CD4-positive, CD25-positive, alpha-beta regulatory T cell (primary cell): Measurements from ENCODE around the gene CENPF. TPM values are rescaled to one million over a fixed set of nuclear protein-coding genes. Genes with fewer than 3 reads are reported as not detected.
"Not testable (repeated sequence)": the region's sequence is repeated elsewhere in the genome, so short reads cannot be mapped to it uniquely, and the experiment has no call there.

ENCODE experiments used
- ATAC-seq, 2 donors: fragments of 150-1000 bp; cut with Tn5 transposase; one replicate each; pipeline ENCODE4 v1.10.0; 2021; ENCODE audit warnings: low read depth in 2 of 2, moderate number of reproducible peaks in 2 of 2, moderate library complexity in 1 of 2
- DNase-seq, 3 donors: peaks; one replicate each; pipeline versions ENCODE4 v3.0.0 to v3.0.0-alpha.2; 2012 to 2022; ENCODE audit warnings: mixed read lengths in 1 of 3
- H3K27ac ChIP-seq: one replicate; pipeline ENCODE4 v1.7.0; 2013; ENCODE audit warnings: mild to moderate bottlenecking, low read length; ENCODE audit not compliant: insufficient read depth, poor library complexity, severe bottlenecking
- H3K27me3 ChIP-seq: one replicate; pipeline ENCODE4 v1.7.0; 2013; ENCODE audit warnings: low read length; ENCODE audit not compliant: control insufficient read depth, insufficient read depth
- H3K36me3 ChIP-seq: one replicate; pipeline ENCODE4 v1.7.0; 2013; ENCODE audit warnings: mild to moderate bottlenecking, low read length, moderate library complexity; ENCODE audit not compliant: control insufficient read depth, insufficient read depth
- H3K4me1 ChIP-seq: 2 replicates; pipeline ENCODE4 v1.7.0; 2013; ENCODE audit warnings: mild to moderate bottlenecking, low read length; ENCODE audit not compliant: insufficient read depth, control insufficient read depth, poor library complexity, severe bottlenecking
- H3K4me3 ChIP-seq: one replicate; pipeline ENCODE4 v1.7.0; 2013; ENCODE audit warnings: low read depth, mild to moderate bottlenecking, low read length, moderate library complexity
- H3K9me3 ChIP-seq, 2 experiments: 1 replicate in 1 of 2; 2 replicates in 1 of 2; pipeline ENCODE4 v1.7.0; 2013; ENCODE audit warnings: low read length in 2 of 2, mild to moderate bottlenecking in 1 of 2, moderate library complexity in 1 of 2; ENCODE audit not compliant: control insufficient read depth in 2 of 2
- H3K27ac Mint-ChIP-seq, 3 donors: one replicate each; pipeline ENCODE4 v1.8.0; 2020 to 2022; ENCODE audit warnings: mild to moderate bottlenecking in 3 of 3, mixed read lengths in 3 of 3, moderate library complexity in 2 of 3
- H3K27me3 Mint-ChIP-seq: one replicate; pipeline ENCODE4 v1.8.0; 2022; ENCODE audit warnings: mild to moderate bottlenecking, mixed read lengths
- H3K36me3 Mint-ChIP-seq: one replicate; pipeline ENCODE4 v1.8.0; 2020; ENCODE audit warnings: mixed read lengths
- H3K4me1 Mint-ChIP-seq, 4 donors: one replicate each; pipeline ENCODE4 v1.8.0; 2020 to 2022; ENCODE audit warnings: mixed read lengths in 4 of 4, mild to moderate bottlenecking in 1 of 4
- H3K4me3 Mint-ChIP-seq, 4 donors: one replicate each; pipeline ENCODE4 v1.8.0; 2020 to 2022; ENCODE audit warnings: mild to moderate bottlenecking in 4 of 4, mixed read lengths in 4 of 4, moderate library complexity in 3 of 4
- H3K9me3 Mint-ChIP-seq, 7 donors: one replicate each; pipeline ENCODE4 v1.8.0; 2020 to 2022; ENCODE audit warnings: mixed read lengths in 7 of 7, mild to moderate bottlenecking in 3 of 7, moderate library complexity in 2 of 7
- polyA plus RNA-seq, 4 donors: library from polyadenylated mRNA; unstranded; fragments of 300-500 nt; fragmentation: Illumina TruSeq; gene quantifications; one replicate each; pipeline ENCODE4 v1.2.3, GENCODE V29; 2021
- total RNA-seq: library from RNA; stranded (reverse); gene quantifications from one replicate; pipeline ENCODE4 v1.2.3, GENCODE V29; 2022

CENPF gene
- total and polyA plus RNA-seq, 5 donors from 2014 or later: 0.75 to 7.9 (median 1.2) TPM

DNA sequence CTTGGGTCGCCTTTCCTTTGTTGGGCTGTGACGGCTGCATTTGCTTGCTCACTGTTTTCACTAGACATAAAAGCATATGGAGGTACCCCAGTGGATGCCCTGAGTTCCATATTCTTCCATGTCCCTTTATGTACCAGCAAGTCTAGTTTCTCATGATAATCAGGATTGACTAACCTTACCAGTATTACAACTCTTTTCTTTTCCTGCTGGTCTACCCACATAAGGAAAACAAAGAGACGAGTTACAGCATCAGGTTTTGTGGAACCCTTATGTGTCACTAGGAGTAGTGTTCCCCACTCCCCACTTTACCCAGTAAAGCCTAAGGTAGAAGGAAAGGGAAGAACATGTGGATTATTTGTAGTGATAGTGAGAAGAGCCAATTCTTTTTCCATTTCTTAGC is 16.4 kb upstream of the CENPF start:
- Histone ChIP-seq H3K4me1 (no peaks in the 10 kb centered on the region), H3K27me3 (peaks cover 8% of the 10 kb centered on the region), H3K4me3 (no peak overlapping the region), H3K27ac (no peak overlapping the region), H3K36me3 (no peaks in the 10 kb centered on the region), H3K9me3 (no peaks in the 10 kb centered on the region)
- DNase-seq (no peak), ATAC-seq (no peak)
- Mint-ChIP-seq H3K36me3 (no peaks in the 10 kb centered on the region), H3K27ac (no peak overlapping the region), H3K4me3 (no peak overlapping the region), H3K27me3 (peaks cover 28% of the 10 kb centered on the region), H3K9me3 (no peaks in the 10 kb centered on the region), H3K4me1 (no peaks in the 10 kb centered on the region)

GRCh38 chr1:214587165-214587564 is 15.8 kb upstream of the CENPF start:
- Mint-ChIP-seq H3K9me3 (no peaks in the 10 kb centered on the region), H3K4me3 (no peak overlapping the region), H3K27me3 (peaks cover 28% of the 10 kb centered on the region), H3K27ac (no peak overlapping the region), H3K36me3 (no peaks in the 10 kb centered on the region), H3K4me1 (no peaks in the 10 kb centered on the region)
- ATAC-seq (no peak), DNase-seq (no peak)
- peaks cover 8% of the 10 kb centered on the region for H3K27me3 ChIP-seq
- no peaks in the 10 kb centered on the region for H3K36me3 ChIP-seq
- no peaks in the 10 kb centered on the region for H3K9me3 ChIP-seq
- no peak overlapping the region for H3K4me3 ChIP-seq
- H3K27ac ChIP-seq: no peak overlapping the region
- no peaks in the 10 kb centered on the region for H3K4me1 ChIP-seq

- Mint-ChIP-seq H3K36me3 (no peaks in the 10 kb centered on the region), H3K4me3 (no peak overlapping the region), H3K27me3 (peaks cover 22% of the 10 kb centered on the region), H3K9me3 (no peaks in the 10 kb centered on the region), H3K27ac (no peak overlapping the region), H3K4me1 (no peaks in the 10 kb centered on the region)
- Histone ChIP-seq H3K27ac (no peak overlapping the region), H3K4me3 (no peak overlapping the region), H3K36me3 (no peaks in the 10 kb centered on the region), H3K27me3 (peaks cover 3% of the 10 kb centered on the region), H3K9me3 (no peaks in the 10 kb centered on the region), H3K4me1 (no peaks in the 10 kb centered on the region)
- ATAC-seq: no peak
- no peak for DNase-seq
These were observed 13.9 kb upstream of the CENPF start for GRCh38 chr1:214588963-214589597.

DNA sequence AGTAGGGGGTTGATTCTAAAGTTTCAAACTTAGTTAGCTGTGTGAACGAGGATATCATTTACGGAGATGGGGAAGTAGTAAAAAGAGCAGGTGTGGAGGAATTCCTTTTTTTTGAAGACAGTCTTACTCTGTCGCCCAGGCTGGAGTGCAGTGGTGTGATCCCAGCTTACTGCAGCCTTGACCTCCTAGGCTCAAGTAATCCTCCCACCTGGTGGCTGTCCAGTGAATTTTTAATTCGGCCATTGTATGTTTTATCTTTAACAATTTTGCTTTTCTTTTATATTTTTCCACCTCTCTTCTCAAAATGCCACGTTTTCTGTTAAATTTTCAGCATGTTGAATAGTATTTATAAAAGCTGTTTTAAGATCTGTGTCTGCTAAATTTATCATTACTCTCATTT is 12.3 kb upstream of the CENPF start:
- ATAC-seq (no peak), DNase-seq (no peak)
- no peak overlapping the region for H3K4me3 Mint-ChIP-seq
- H3K36me3 Mint-ChIP-seq: no peaks in the 10 kb centered on the region
- H3K4me1 Mint-ChIP-seq: no peaks in the 10 kb centered on the region
- peaks cover 19% of the 10 kb centered on the region for H3K27me3 Mint-ChIP-seq
- Histone ChIP-seq H3K36me3 (no peaks in the 10 kb centered on the region), H3K9me3 (no peaks in the 10 kb centered on the region), H3K27me3 (no peaks in the 10 kb centered on the region), H3K4me1 (no peaks in the 10 kb centered on the region), H3K27ac (no peak overlapping the region), H3K4me3 (no peak overlapping the region)
- no peaks in the 10 kb centered on the region for H3K9me3 Mint-ChIP-seq
- no peak overlapping the region for H3K27ac Mint-ChIP-seq

- H3K36me3 ChIP-seq, H3K4me1 ChIP-seq, H3K27ac Mint-ChIP-seq, H3K27ac ChIP-seq, H3K9me3 ChIP-seq, H3K4me3 Mint-ChIP-seq, H3K4me1 Mint-ChIP-seq, DNase-seq, H3K4me3 ChIP-seq, H3K27me3 ChIP-seq, H3K9me3 Mint-ChIP-seq, ATAC-seq, H3K36me3 Mint-ChIP-seq: not testable (repeated sequence)
- H3K27me3 Mint-ChIP-seq: peaks cover 14% of the 10 kb centered on the region
These were observed 11.1 kb upstream of the CENPF start for GRCh38 chr1:214591918-214592317.

DNA sequence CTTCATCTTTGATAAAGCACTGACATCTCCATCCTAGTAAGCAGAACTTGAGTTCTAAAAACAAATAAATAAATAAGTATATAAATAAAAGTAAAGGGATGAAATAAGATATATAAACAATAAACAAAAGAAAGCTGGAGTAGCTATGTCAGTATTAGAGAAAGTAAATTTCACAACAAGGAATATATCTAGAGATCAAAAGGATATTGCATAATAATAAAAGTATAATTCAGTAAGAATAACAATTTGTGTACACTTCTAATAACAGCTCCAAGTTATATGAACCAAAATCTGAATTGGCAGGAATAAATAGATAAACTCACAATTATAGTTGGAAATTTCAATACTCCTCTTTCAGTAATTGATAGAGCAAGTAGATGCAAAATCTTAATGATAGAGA is 9.8 kb upstream of the CENPF start:
- no peak for DNase-seq
- no peak overlapping the region for H3K27ac Mint-ChIP-seq
- no peaks in the 10 kb centered on the region for H3K4me1 ChIP-seq
- ATAC-seq: no peak
- H3K36me3 Mint-ChIP-seq: no peaks in the 10 kb centered on the region
- H3K27me3 ChIP-seq: no peaks in the 10 kb centered on the region
- no peak overlapping the region for H3K4me3 ChIP-seq
- H3K9me3 Mint-ChIP-seq: no peaks in the 10 kb centered on the region
- H3K27ac ChIP-seq: no peak overlapping the region
- H3K27me3 Mint-ChIP-seq: peaks cover 18% of the 10 kb centered on the region
- H3K9me3 ChIP-seq: no peaks in the 10 kb centered on the region
- no peaks in the 10 kb centered on the region for H3K4me1 Mint-ChIP-seq
- H3K4me3 Mint-ChIP-seq: no peak overlapping the region
- H3K36me3 ChIP-seq: no peaks in the 10 kb centered on the region

DNA sequence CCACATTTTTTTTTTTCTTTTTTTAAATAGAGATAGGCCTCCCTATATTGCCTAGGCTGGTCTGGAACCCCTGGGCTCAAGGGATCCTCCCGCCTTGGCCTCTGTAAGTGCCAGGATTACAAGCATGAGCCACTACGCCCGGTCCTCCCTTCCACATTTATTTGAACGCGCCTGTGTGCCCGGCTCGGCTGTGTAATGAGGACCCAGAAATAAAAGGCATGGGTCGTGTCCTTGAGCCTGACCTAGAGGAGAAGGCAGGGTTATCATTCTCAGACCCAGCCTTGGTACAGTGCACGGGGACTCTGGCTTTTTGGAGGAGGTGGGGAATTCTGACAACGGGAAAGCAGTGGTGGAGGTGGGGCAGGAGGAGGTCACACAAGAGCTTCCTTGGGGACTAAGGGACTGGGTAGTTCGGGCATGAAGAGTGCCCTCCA is 841 bp downstream of the CENPF start:
- no peak overlapping the region for H3K27ac ChIP-seq
- H3K4me3 ChIP-seq: peak overlapping the region; percentile 93
- peaks cover 20% of the 10 kb centered on the region for H3K4me1 ChIP-seq
- no peaks in the 10 kb centered on the region for H3K27me3 ChIP-seq
- ATAC-seq (no peak), DNase-seq (peak in 1 of 3 donors; percentile 21)
- H3K4me1 Mint-ChIP-seq: peaks cover 19 to 25% (median 21%) of the 10 kb centered on the region in 4 donors
- H3K27ac Mint-ChIP-seq: peak overlapping the region; percentile 80 to 92 (median 84)
- H3K9me3 Mint-ChIP-seq: peaks cover 0 to 3% (median 0%) of the 10 kb centered on the region in 7 donors
- peak overlapping the region; percentile 89 to 96 (median 96) for H3K4me3 Mint-ChIP-seq
- no peaks in the 10 kb centered on the region for H3K36me3 Mint-ChIP-seq
- H3K9me3 ChIP-seq: no peaks in the 10 kb centered on the region
- no peaks in the 10 kb centered on the region for H3K36me3 ChIP-seq
- H3K27me3 Mint-ChIP-seq: no peaks in the 10 kb centered on the region

DNA sequence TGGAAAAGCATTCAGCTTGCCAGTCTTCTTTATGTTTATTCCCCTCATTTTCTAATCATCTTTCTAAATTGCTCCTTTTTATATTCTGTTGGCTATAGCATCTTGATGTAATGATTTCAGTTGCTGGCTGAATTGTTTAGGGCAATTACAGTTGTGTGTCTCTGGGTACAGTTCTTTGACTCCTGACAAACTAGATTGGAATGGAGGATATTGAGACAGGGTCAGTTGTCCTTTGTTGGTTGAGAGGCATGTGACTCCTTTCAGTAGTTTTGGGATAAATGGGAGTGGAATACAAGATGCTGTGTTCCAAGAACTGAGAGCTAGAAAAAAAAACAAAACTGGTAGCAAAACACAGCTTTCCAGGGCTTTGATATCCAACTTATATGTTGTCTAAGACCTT is 1.5 kb downstream of the CENPF start:
- Histone ChIP-seq H3K27ac (no peak overlapping the region), H3K27me3 (no peaks in the 10 kb centered on the region), H3K4me1 (peaks cover 20% of the 10 kb centered on the region), H3K4me3 (no peak overlapping the region), H3K36me3 (no peaks in the 10 kb centered on the region), H3K9me3 (no peaks in the 10 kb centered on the region)
- H3K27ac Mint-ChIP-seq: peak overlapping the region in 1 of 3 donors; percentile 80
- H3K27me3 Mint-ChIP-seq: no peaks in the 10 kb centered on the region
- DNase-seq: no peak
- H3K4me3 Mint-ChIP-seq: peak overlapping the region; percentile 89 to 96 (median 96)
- H3K9me3 Mint-ChIP-seq: peaks cover 0 to 3% (median under 1%) of the 10 kb centered on the region in 7 donors
- peaks cover 19 to 25% (median 21%) of the 10 kb centered on the region in 4 donors for H3K4me1 Mint-ChIP-seq
- no peaks in the 10 kb centered on the region for H3K36me3 Mint-ChIP-seq
- no peak for ATAC-seq
